Osteoblast (primary cell): ENCODE data around the gene EFL1. TPM values are rescaled to one million over a fixed set of nuclear protein-coding genes. Genes with fewer than 3 reads are reported as not detected.

Experiments
- DNase-seq: peaks from one replicate; pipeline ENCODE4 v3.0.0; 2011; ENCODE audit warnings: low spot score, mixed read lengths; ENCODE audit not compliant: insufficient read length; ENCODE audit errors: missing footprints
- H2AFZ ChIP-seq: 2 replicates; pipeline ENCODE4 v1.6.0; 2011; ENCODE audit warnings: mild to moderate bottlenecking, low read length
- H3K27ac ChIP-seq: 2 replicates; pipeline ENCODE4 v1.5.1; 2011; ENCODE audit warnings: mild to moderate bottlenecking, low read depth, low read length, moderate library complexity
- H3K27me3 ChIP-seq: 2 replicates; pipeline ENCODE4 v1.6.0; 2012; ENCODE audit warnings: mild to moderate bottlenecking, control low read depth, inconsistent platforms, low read length, moderate library complexity; ENCODE audit not compliant: insufficient read depth
- H3K36me3 ChIP-seq: 2 replicates; pipeline ENCODE4 v1.5.1; 2011; ENCODE audit warnings: mild to moderate bottlenecking, low read length, control low read depth, moderate library complexity; ENCODE audit not compliant: insufficient read depth
- H3K4me1 ChIP-seq: 2 replicates; pipeline ENCODE4 v1.5.1; 2011; ENCODE audit warnings: mild to moderate bottlenecking, low read length, control low read depth, moderate library complexity; ENCODE audit not compliant: insufficient read depth
- H3K4me2 ChIP-seq: 2 replicates; pipeline ENCODE4 v1.6.0; 2011; ENCODE audit warnings: mild to moderate bottlenecking, low read length; ENCODE audit not compliant: insufficient read depth
- H3K4me3 ChIP-seq: fragments of 200-600 bp; sonication (generic); 3 replicates; pipeline ENCODE4 v1.5.1; 2012; ENCODE audit warnings: mild to moderate bottlenecking, low read length, inconsistent platforms; ENCODE audit not compliant: insufficient read depth
- H3K79me2 ChIP-seq: 2 replicates; pipeline ENCODE4 v1.6.0; 2012; ENCODE audit warnings: mild to moderate bottlenecking, low read length, control low read depth, inconsistent platforms; ENCODE audit not compliant: insufficient read depth
- H3K9me3 ChIP-seq: 2 replicates; pipeline ENCODE4 v1.5.1; 2011; ENCODE audit warnings: low read depth, low read length, control low read depth
- H4K20me1 ChIP-seq: 2 replicates; pipeline ENCODE4 v1.6.0; 2012; ENCODE audit warnings: mild to moderate bottlenecking, low read length, control low read depth; ENCODE audit not compliant: insufficient read depth
- CTCF ChIP-seq: IDR thresholded peaks from 2 replicates; pipeline ENCODE4 v1.5.1; 2011; ENCODE audit warnings: mild to moderate bottlenecking, low read depth, low read length, moderate library complexity; ENCODE audit errors: extremely low read depth
- total RNA-seq: library from RNA; depleted of rRNA; stranded (reverse); fragments of >200 nt; gene quantifications from 2 replicates; pipeline ENCODE4 v1.2.3, GENCODE V29; 2012

Gene EFL1
- total RNA-seq, 1 donor: 32.9 TPM

GRCh38 chr15:82133251-82133650 lies 129.3 kb downstream of the EFL1 start:
- Histone ChIP-seq H3K27me3 (no peaks in the 10 kb centered on the region), H4K20me1 (no peaks in the 10 kb centered on the region), H2AFZ (no peak overlapping the region), H3K9me3 (no peaks in the 10 kb centered on the region), H3K4me3 (no peak overlapping the region), H3K36me3 (peaks cover 4% of the 10 kb centered on the region), H3K4me2 (peak overlapping the region; percentile 35), H3K4me1 (peaks cover 76% of the 10 kb centered on the region), H3K27ac (peak overlapping the region; percentile 95), H3K79me2 (no peaks in the 10 kb centered on the region)
- no peak for TF ChIP-seq CTCF
- no peak for DNase-seq

- TF ChIP-seq CTCF: no peak
- no peaks in the 10 kb centered on the region for H4K20me1 ChIP-seq
- H3K79me2 ChIP-seq: no peaks in the 10 kb centered on the region
- DNase-seq: peak; percentile 63
- peaks cover 75% of the 10 kb centered on the region for H3K4me1 ChIP-seq
- H3K4me3 ChIP-seq: no peak overlapping the region
- H3K27me3 ChIP-seq: no peaks in the 10 kb centered on the region
- H3K27ac ChIP-seq: peak overlapping the region; percentile 95
- no peaks in the 10 kb centered on the region for H3K9me3 ChIP-seq
- H3K36me3 ChIP-seq: peaks cover 3% of the 10 kb centered on the region
- H3K4me2 ChIP-seq: peak overlapping the region; percentile 35
- H2AFZ ChIP-seq: no peak overlapping the region
Observed at GRCh38 chr15:82132742-82133141, 129.8 kb downstream of the EFL1 start.

GRCh38 chr15:82132096-82132495 lies 130.4 kb downstream of the EFL1 start:
- Histone ChIP-seq H3K36me3 (no peaks in the 10 kb centered on the region), H3K79me2 (no peaks in the 10 kb centered on the region), H3K4me2 (peak overlapping the region; percentile 33), H3K4me3 (no peak overlapping the region), H3K27me3 (no peaks in the 10 kb centered on the region), H3K4me1 (peaks cover 69% of the 10 kb centered on the region), H3K9me3 (no peaks in the 10 kb centered on the region), H2AFZ (no peak overlapping the region), H4K20me1 (no peaks in the 10 kb centered on the region), H3K27ac (peak overlapping the region; percentile 95)
- TF ChIP-seq CTCF: no peak
- DNase-seq: no peak

- H2AFZ ChIP-seq: no peak overlapping the region
- peak overlapping the region; percentile 56 for H3K4me2 ChIP-seq
- no peaks in the 10 kb centered on the region for H3K36me3 ChIP-seq
- DNase-seq: no peak
- peaks cover 50% of the 10 kb centered on the region for H3K4me1 ChIP-seq
- peak overlapping the region; percentile 95 for H3K27ac ChIP-seq
- no peaks in the 10 kb centered on the region for H4K20me1 ChIP-seq
- no peak for TF ChIP-seq CTCF
- no peaks in the 10 kb centered on the region for H3K27me3 ChIP-seq
- H3K79me2 ChIP-seq: no peaks in the 10 kb centered on the region
- H3K9me3 ChIP-seq: no peaks in the 10 kb centered on the region
- no peak overlapping the region for H3K4me3 ChIP-seq
Observed at GRCh38 chr15:82130248-82130647, 132.3 kb downstream of the EFL1 start.
